HFFc6 (cell line): ENCODE measurements around the gene SEPTIN8. TPM values are rescaled to one million over a fixed set of nuclear protein-coding genes. Genes with fewer than 3 reads are reported as not detected.

Source experiments
- DNase-seq: peaks from one replicate; pipeline ENCODE4 v3.0.0-alpha.2; 2018
- H3K27ac Mint-ChIP-seq: 2 replicates; pipeline ENCODE4 v1.8.0; 2020; ENCODE audit warnings: mild to moderate bottlenecking, mixed read lengths
- H3K27me3 Mint-ChIP-seq: 2 replicates; pipeline ENCODE4 v1.8.0; 2021; ENCODE audit warnings: mild to moderate bottlenecking, moderate library complexity, mixed read lengths; ENCODE audit not compliant: insufficient read depth
- H3K36me3 Mint-ChIP-seq: 2 replicates; pipeline ENCODE4 v1.8.0; 2021; ENCODE audit warnings: low read depth, mixed read lengths
- H3K4me1 Mint-ChIP-seq: 2 replicates; pipeline ENCODE4 v1.8.0; 2020; ENCODE audit warnings: low read depth, mixed read lengths
- H3K4me3 Mint-ChIP-seq: 2 replicates; pipeline ENCODE4 v1.8.0; 2020; ENCODE audit warnings: mild to moderate bottlenecking, moderate library complexity, mixed read lengths
- H3K9me3 Mint-ChIP-seq: 2 replicates; pipeline ENCODE4 v1.8.0; 2020; ENCODE audit warnings: mild to moderate bottlenecking, mixed read lengths
- CTCF ChIP-seq: fragments of 200-600 bp; sonication (generic); IDR thresholded peaks from 2 replicates; pipeline ENCODE4 v1.5.0; 2021; ENCODE audit warnings: antibody characterized with exemption, mild to moderate bottlenecking
- total RNA-seq, 6 experiments: library from RNA; stranded (reverse); fragmentation: NEBNext Ultra II Directional; extraction: Animal tissue kit (Norgen Biotek cat#: 25700); gene quantifications; 2 replicates in 1 of 6; 3 replicates in 5 of 6; pipeline ENCODE4 v1.2.3, GENCODE V29; 2021

SEPTIN8 gene
- total RNA-seq, 6 experiments from 2014 or later = 53.9 to 67.1 (median 59.2) TPM

GRCh38 chr5:132802044-132802684 is 25.1 kb upstream of the SEPTIN8 start:
- Mint-ChIP-seq H3K4me1 (peaks cover 7% of the 10 kb centered on the region), H3K4me3 (no peak overlapping the region), H3K27me3 (peaks cover 43% of the 10 kb centered on the region), H3K9me3 (peaks cover 13% of the 10 kb centered on the region), H3K36me3 (no peaks in the 10 kb centered on the region), H3K27ac (no peak overlapping the region)
- no peak for DNase-seq
- TF ChIP-seq CTCF = no peak

GRCh38 chr5:132800545-132800944 is 23.5 kb upstream of the SEPTIN8 start:
- H3K36me3 Mint-ChIP-seq = no peaks in the 10 kb centered on the region
- peaks cover 7% of the 10 kb centered on the region for H3K4me1 Mint-ChIP-seq

GRCh38 chr5:132799392-132799791 is 22.4 kb upstream of the SEPTIN8 start:
- DNase-seq = no peak
- Mint-ChIP-seq H3K36me3 (no peaks in the 10 kb centered on the region), H3K9me3 (peaks cover under 1% of the 10 kb centered on the region; the same call in 1 of the 2 replicates), H3K4me3 (no peak overlapping the region), H3K27ac (no peak overlapping the region), H3K27me3 (peaks cover 38% of the 10 kb centered on the region), H3K4me1 (peaks cover 7% of the 10 kb centered on the region)
- no peak for TF ChIP-seq CTCF

More at GRCh38 chr5:132800545-132800944, 23.5 kb upstream of the SEPTIN8 start:
- DNase-seq = no peak
- Mint-ChIP-seq H3K27me3 (peaks cover 43% of the 10 kb centered on the region), H3K9me3 (peaks cover 12% of the 10 kb centered on the region), H3K4me3 (no peak overlapping the region), H3K27ac (no peak overlapping the region)
- no peak for TF ChIP-seq CTCF

GRCh38 chr5:132797651-132798050 is 20.6 kb upstream of the SEPTIN8 start:
- H3K9me3 Mint-ChIP-seq = no peaks in the 10 kb centered on the region
- no peak overlapping the region for H3K4me3 Mint-ChIP-seq
- no peaks in the 10 kb centered on the region for H3K36me3 Mint-ChIP-seq
- no peak for TF ChIP-seq CTCF
- peaks cover 7% of the 10 kb centered on the region for H3K4me1 Mint-ChIP-seq
- H3K27me3 Mint-ChIP-seq = peaks cover 33% of the 10 kb centered on the region
- no peak for DNase-seq
- H3K27ac Mint-ChIP-seq = no peak overlapping the region

- DNase-seq = no peak
- Mint-ChIP-seq H3K4me1 (peaks cover 11% of the 10 kb centered on the region), H3K27ac (no peak overlapping the region), H3K9me3 (no peaks in the 10 kb centered on the region), H3K36me3 (no peaks in the 10 kb centered on the region), H3K27me3 (peaks cover 22% of the 10 kb centered on the region), H3K4me3 (no peak overlapping the region)
- no peak for TF ChIP-seq CTCF
Observed at GRCh38 chr5:132791026-132791425, 14.0 kb upstream of the SEPTIN8 start.
